CD8-positive, alpha-beta memory T cell (primary cell): ENCODE results near the gene FMN1. TPM values are rescaled to one million over a fixed set of nuclear protein-coding genes. Genes with fewer than 3 reads are reported as not detected.
"Not testable (repeated sequence)": the region's sequence is repeated elsewhere in the genome, so short reads cannot be mapped to it uniquely, and the experiment has no call there.

Experiments used
- CTCF ChIA-PET: fragments of 350-600 bp; sonication (Branson Sonifier 250); formaldehyde crosslinking; loops from one replicate; lab custom pipeline; 2021; ENCODE audit warnings: antibody characterized with exemption; lab: Charles Lee
- POLR2A ChIA-PET: fragments of 350-600 bp; sonication (Branson Sonifier 250); formaldehyde crosslinking; loops from one replicate; lab custom pipeline; 2021; ENCODE audit warnings: antibody characterized with exemption; lab: Charles Lee
- DNase-seq, 5 donors: peaks; one replicate each; pipeline versions ENCODE4 v3.0.0 to v3.0.0-alpha.2; 2020 to 2022; ENCODE audit warnings: mixed read lengths in 1 of 5
- H3K27ac ChIP-seq: one replicate; pipeline ENCODE4 v1.7.0; 2013; ENCODE audit warnings: low read depth, mild to moderate bottlenecking, low read length, moderate library complexity
- H3K27me3 ChIP-seq: 2 replicates; pipeline ENCODE4 v1.7.0; 2013; ENCODE audit warnings: low read length, mild to moderate bottlenecking; ENCODE audit not compliant: insufficient read depth, poor library complexity, severe bottlenecking
- H3K36me3 ChIP-seq: 2 replicates; pipeline ENCODE4 v1.7.0; 2013; ENCODE audit warnings: mild to moderate bottlenecking, low read length, moderate library complexity; ENCODE audit not compliant: insufficient read depth
- H3K4me1 ChIP-seq: 2 replicates; pipeline ENCODE4 v1.7.0; 2013; ENCODE audit warnings: mild to moderate bottlenecking, low read length, moderate library complexity; ENCODE audit not compliant: insufficient read depth
- H3K4me3 ChIP-seq: 2 replicates; pipeline ENCODE4 v1.7.0; 2013; ENCODE audit warnings: mild to moderate bottlenecking, low read length
- H3K9me3 ChIP-seq: 2 replicates; pipeline ENCODE4 v1.7.0; 2013; ENCODE audit warnings: mild to moderate bottlenecking, low read length
- H3K27ac Mint-ChIP-seq, 8 donors: one replicate each; pipeline ENCODE4 v1.8.0; 2020 to 2021; ENCODE audit warnings: mixed read lengths in 8 of 8, mild to moderate bottlenecking in 6 of 8, inconsistent platforms in 3 of 8, moderate library complexity in 3 of 8
- H3K27me3 Mint-ChIP-seq, 2 donors: one replicate each; pipeline ENCODE4 v1.8.0; 2020 to 2021; ENCODE audit warnings: mixed read lengths in 2 of 2, mild to moderate bottlenecking in 1 of 2, moderate library complexity in 1 of 2
- H3K36me3 Mint-ChIP-seq, 3 donors: one replicate each; pipeline ENCODE4 v1.8.0; 2020 to 2021; ENCODE audit warnings: mixed read lengths in 3 of 3, inconsistent platforms in 1 of 3, mild to moderate bottlenecking in 1 of 3
- H3K4me1 Mint-ChIP-seq, 3 donors: one replicate each; pipeline ENCODE4 v1.8.0; 2020 to 2021; ENCODE audit warnings: mixed read lengths in 3 of 3, inconsistent platforms in 1 of 3, mild to moderate bottlenecking in 1 of 3
- H3K4me3 Mint-ChIP-seq, 7 donors: one replicate each; pipeline ENCODE4 v1.8.0; 2020 to 2021; ENCODE audit warnings: mixed read lengths in 7 of 7, mild to moderate bottlenecking in 6 of 7, moderate library complexity in 4 of 7, inconsistent platforms in 2 of 7
- H3K9me3 Mint-ChIP-seq, 5 donors: one replicate each; pipeline ENCODE4 v1.8.0; 2020 to 2022; ENCODE audit warnings: mixed read lengths in 5 of 5, mild to moderate bottlenecking in 3 of 5, moderate library complexity in 2 of 5, inconsistent platforms in 1 of 5
- polyA plus RNA-seq: library from polyadenylated mRNA; unstranded; fragments of 300-500 nt; fragmentation: Illumina TruSeq; gene quantifications from one replicate; pipeline ENCODE4 v1.2.3, GENCODE V29; 2021
- total RNA-seq, 2 experiments: library from RNA; stranded (reverse); gene quantifications; one replicate each; pipeline ENCODE4 v1.2.3, GENCODE V29; 2021

FMN1 gene
- total and polyA plus RNA-seq, 3 experiments from 2014 or later = 0.09 to 0.24 (median 0.11) TPM

- ChIA-PET CTCF (no interaction called here), POLR2A (no interaction called here)
- Histone ChIP-seq H3K9me3 (no peaks in the 10 kb centered on the region), H3K27ac (no peak overlapping the region), H3K4me3 (no peak overlapping the region), H3K36me3 (no peaks in the 10 kb centered on the region), H3K4me1 (no peaks in the 10 kb centered on the region), H3K27me3 (no peaks in the 10 kb centered on the region)
- no peak for DNase-seq
- peaks cover 0 to 16% (median 0%) of the 10 kb centered on the region in 3 donors for H3K4me1 Mint-ChIP-seq
- H3K4me3 Mint-ChIP-seq = no peak overlapping the region
- H3K9me3 Mint-ChIP-seq = peaks cover 0 to 4% (median 0%) of the 10 kb centered on the region in 5 donors
- H3K36me3 Mint-ChIP-seq = no peaks in the 10 kb centered on the region
- H3K27ac Mint-ChIP-seq = no peak overlapping the region
- no peaks in the 10 kb centered on the region for H3K27me3 Mint-ChIP-seq
Observed at GRCh38 chr15:32957219-32957618, 237.3 kb downstream of the FMN1 start.

GRCh38 chr15:32956711-32957110 is 237.8 kb downstream of the FMN1 start:
- Mint-ChIP-seq H3K27ac (no peak overlapping the region), H3K4me3 (no peak overlapping the region), H3K27me3 (peaks cover 0 to 4% of the 10 kb centered on the region in 2 donors), H3K36me3 (no peaks in the 10 kb centered on the region), H3K4me1 (peaks cover 0 to 16% (median 0%) of the 10 kb centered on the region in 3 donors), H3K9me3 (peaks cover 0 to 2% (median 0%) of the 10 kb centered on the region in 5 donors)
- no peaks in the 10 kb centered on the region for H3K27me3 ChIP-seq
- no peak overlapping the region for H3K27ac ChIP-seq
- no peak overlapping the region for H3K4me3 ChIP-seq
- POLR2A ChIA-PET = no interaction called here
- no peak for DNase-seq
- no peaks in the 10 kb centered on the region for H3K9me3 ChIP-seq
- CTCF ChIA-PET = no interaction called here
- H3K4me1 ChIP-seq = no peaks in the 10 kb centered on the region
- no peaks in the 10 kb centered on the region for H3K36me3 ChIP-seq

GRCh38 chr15:32956006-32956405 is 238.5 kb downstream of the FMN1 start:
- no peaks in the 10 kb centered on the region for H3K4me1 ChIP-seq
- Mint-ChIP-seq H3K27me3 (peaks cover 0 to 4% of the 10 kb centered on the region in 2 donors), H3K4me3 (no peak overlapping the region), H3K4me1 (peaks cover 0 to 16% (median 0%) of the 10 kb centered on the region in 3 donors), H3K9me3 (peaks cover 0 to 2% (median 0%) of the 10 kb centered on the region in 5 donors), H3K36me3 (no peaks in the 10 kb centered on the region), H3K27ac (no peak overlapping the region)
- no peaks in the 10 kb centered on the region for H3K9me3 ChIP-seq
- no peak for DNase-seq
- no peak overlapping the region for H3K27ac ChIP-seq
- no peak overlapping the region for H3K4me3 ChIP-seq
- POLR2A ChIA-PET = no interaction called here
- no peaks in the 10 kb centered on the region for H3K36me3 ChIP-seq
- CTCF ChIA-PET = no interaction called here
- no peaks in the 10 kb centered on the region for H3K27me3 ChIP-seq

- DNase-seq = no peak
- Mint-ChIP-seq H3K4me3 (no peak overlapping the region), H3K36me3 (no peaks in the 10 kb centered on the region), H3K27me3 (peaks cover 0 to 4% of the 10 kb centered on the region in 2 donors), H3K4me1 (peaks cover 0 to 16% (median 0%) of the 10 kb centered on the region in 3 donors), H3K27ac (no peak overlapping the region), H3K9me3 (peaks cover 0 to 5% (median 0%) of the 10 kb centered on the region in 5 donors)
- H3K27me3 ChIP-seq = no peaks in the 10 kb centered on the region
- H3K4me3 ChIP-seq = no peak overlapping the region
- ChIA-PET POLR2A (no interaction called here), CTCF (no interaction called here)
- H3K27ac ChIP-seq = no peak overlapping the region
- H3K9me3 ChIP-seq = no peaks in the 10 kb centered on the region
- no peaks in the 10 kb centered on the region for H3K4me1 ChIP-seq
- H3K36me3 ChIP-seq = no peaks in the 10 kb centered on the region
Observed at GRCh38 chr15:32953533-32953910, 241.0 kb downstream of the FMN1 start.

- H3K4me1 ChIP-seq = no peaks in the 10 kb centered on the region
- H3K4me1 Mint-ChIP-seq = peaks cover 0 to 16% (median 0%) of the 10 kb centered on the region in 3 donors
- peaks cover 0 to 5% (median 0%) of the 10 kb centered on the region in 5 donors for H3K9me3 Mint-ChIP-seq
Observed at GRCh38 chr15:32952901-32953532, 241.5 kb downstream of the FMN1 start.

GRCh38 chr15:32951736-32952464 is 242.6 kb downstream of the FMN1 start:
- POLR2A ChIA-PET = no interaction called here
- H3K4me1 ChIP-seq = no peaks in the 10 kb centered on the region
- H3K27ac Mint-ChIP-seq = no peak overlapping the region
- peaks cover 0 to 16% (median 0%) of the 10 kb centered on the region in 3 donors for H3K4me1 Mint-ChIP-seq
- H3K36me3 ChIP-seq = no peaks in the 10 kb centered on the region
- H3K27ac ChIP-seq = no peak overlapping the region
- H3K9me3 Mint-ChIP-seq = peaks cover 0 to 5% (median 0%) of the 10 kb centered on the region in 5 donors
- CTCF ChIA-PET = no interaction called here
- H3K36me3 Mint-ChIP-seq = no peaks in the 10 kb centered on the region
- DNase-seq = no peak
- H3K4me3 ChIP-seq = no peak overlapping the region
- H3K9me3 ChIP-seq = no peaks in the 10 kb centered on the region
- H3K4me3 Mint-ChIP-seq = no peak overlapping the region
- H3K27me3 ChIP-seq = no peaks in the 10 kb centered on the region
- H3K27me3 Mint-ChIP-seq = peaks cover 0 to 4% of the 10 kb centered on the region in 2 donors

More at GRCh38 chr15:32952901-32953532, 241.5 kb downstream of the FMN1 start:
- CTCF ChIA-PET = no interaction called here
- no peak overlapping the region for H3K27ac ChIP-seq
- no peaks in the 10 kb centered on the region for H3K27me3 ChIP-seq
- Mint-ChIP-seq H3K27me3 (peaks cover 0 to 4% of the 10 kb centered on the region in 2 donors), H3K27ac (no peak overlapping the region), H3K4me3 (no peak overlapping the region), H3K36me3 (no peaks in the 10 kb centered on the region)
- no peaks in the 10 kb centered on the region for H3K36me3 ChIP-seq
- POLR2A ChIA-PET = no interaction called here
- no peak overlapping the region for H3K4me3 ChIP-seq
- H3K9me3 ChIP-seq = no peaks in the 10 kb centered on the region
- DNase-seq = no peak

GRCh38 chr15:32950051-32950450 is 244.5 kb downstream of the FMN1 start:
- H3K4me3 ChIP-seq, H3K9me3 Mint-ChIP-seq, DNase-seq, H3K27me3 Mint-ChIP-seq, POLR2A ChIA-PET, H3K27ac Mint-ChIP-seq, H3K27ac ChIP-seq, H3K4me1 ChIP-seq, H3K9me3 ChIP-seq, H3K36me3 Mint-ChIP-seq, H3K4me3 Mint-ChIP-seq, H3K36me3 ChIP-seq, CTCF ChIA-PET, H3K27me3 ChIP-seq: not testable (repeated sequence)
- H3K4me1 Mint-ChIP-seq = peaks cover 0 to 11% (median 0%) of the 10 kb centered on the region in 3 donors

- H3K4me3 ChIP-seq = no peak overlapping the region
- no peaks in the 10 kb centered on the region for H3K36me3 ChIP-seq
- Mint-ChIP-seq H3K4me1 (peaks cover 0 to 4% (median 0%) of the 10 kb centered on the region in 3 donors), H3K27ac (no peak overlapping the region), H3K9me3 (peaks cover 0 to 5% (median 0%) of the 10 kb centered on the region in 5 donors), H3K36me3 (peaks cover 0 to 2% (median 0%) of the 10 kb centered on the region in 3 donors), H3K27me3 (no peaks in the 10 kb centered on the region), H3K4me3 (no peak overlapping the region)
- no peak for DNase-seq
- no peak overlapping the region for H3K27ac ChIP-seq
- ChIA-PET POLR2A (no interaction called here), CTCF (no interaction called here)
- H3K9me3 ChIP-seq = no peaks in the 10 kb centered on the region
- H3K27me3 ChIP-seq = no peaks in the 10 kb centered on the region
- no peaks in the 10 kb centered on the region for H3K4me1 ChIP-seq
Observed at GRCh38 chr15:32946210-32946609, 248.3 kb downstream of the FMN1 start.
